SKM-1 treated with dmso at 0.1 percent for 144 hours (cell line): ENCODE results near the gene VEGFD.

Experiments used
- DNase-seq: peaks from one replicate; lab custom pipeline; 2025; ENCODE audit not compliant: unreplicated experiment; lab: John Stamatoyannopoulos, UW

Gene VEGFD, protein sequence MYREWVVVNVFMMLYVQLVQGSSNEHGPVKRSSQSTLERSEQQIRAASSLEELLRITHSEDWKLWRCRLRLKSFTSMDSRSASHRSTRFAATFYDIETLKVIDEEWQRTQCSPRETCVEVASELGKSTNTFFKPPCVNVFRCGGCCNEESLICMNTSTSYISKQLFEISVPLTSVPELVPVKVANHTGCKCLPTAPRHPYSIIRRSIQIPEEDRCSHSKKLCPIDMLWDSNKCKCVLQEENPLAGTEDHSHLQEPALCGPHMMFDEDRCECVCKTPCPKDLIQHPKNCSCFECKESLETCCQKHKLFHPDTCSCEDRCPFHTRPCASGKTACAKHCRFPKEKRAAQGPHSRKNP

DNA sequence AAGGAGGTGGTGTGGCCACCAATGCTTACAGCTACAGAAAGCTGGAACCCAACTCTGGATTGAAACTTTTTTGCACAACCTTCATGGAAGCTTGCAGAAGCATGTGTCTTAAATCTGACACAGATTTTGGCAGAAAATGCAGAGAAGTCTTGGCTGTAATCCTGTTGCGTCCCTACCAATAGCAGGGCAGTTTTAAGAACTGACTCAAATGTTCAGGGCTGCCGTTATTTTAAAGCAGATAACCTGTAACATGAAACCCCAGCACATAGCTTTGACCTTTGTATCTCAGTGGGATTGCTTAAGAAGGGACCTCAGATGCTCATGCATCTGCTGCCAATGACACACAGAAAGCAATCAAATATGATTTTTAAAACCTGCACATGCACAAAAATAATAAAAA is at the start of gene VEGFD:
Gene VEGFD, minus strand, starts transcription at position 110 of the 400 bp plus-strand sequence. CDS start 467 bp downstream, outside the sequence.
- no peak for DNase-seq

DNA sequence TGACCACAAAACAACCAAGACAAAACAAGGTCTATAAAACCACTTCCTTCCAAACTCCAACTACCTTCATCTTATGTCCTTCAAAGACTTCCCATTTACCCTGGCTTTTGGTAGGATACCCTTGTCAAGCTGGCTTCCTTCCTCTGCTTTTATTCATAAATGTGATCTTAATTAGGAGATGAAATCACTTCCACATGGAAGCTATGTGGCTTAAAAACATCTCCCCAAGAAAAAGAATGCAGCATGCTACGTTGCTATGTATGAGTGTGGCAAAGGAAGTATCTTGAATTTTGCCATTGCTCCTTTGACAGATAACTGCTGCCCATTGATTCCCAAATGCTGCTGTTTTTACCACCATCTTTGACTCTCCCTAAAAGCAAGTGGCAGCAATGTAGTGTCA is 46.4 kb upstream of the VEGFD start:
- no peak for DNase-seq

DNA sequence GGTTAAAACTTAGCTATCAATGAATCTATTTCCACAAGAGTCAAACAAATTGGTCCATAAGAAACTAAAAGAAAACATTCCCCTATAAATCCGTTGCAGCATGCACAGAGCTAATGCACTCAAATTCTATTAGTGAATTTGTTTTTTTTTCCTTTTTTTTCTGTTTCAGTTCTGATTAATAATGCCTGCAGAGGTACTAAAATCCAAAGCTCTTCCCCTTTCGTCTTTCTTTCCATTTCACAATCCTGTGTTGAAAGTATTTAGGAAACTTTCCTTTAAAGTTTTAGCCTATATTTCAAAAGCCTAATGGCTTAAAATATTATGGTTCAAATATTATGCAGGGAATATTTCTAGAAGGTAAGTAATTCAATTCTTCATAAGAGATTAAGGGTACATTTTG is 45.9 kb upstream of the VEGFD start:
- DNase-seq, result no peak

DNA sequence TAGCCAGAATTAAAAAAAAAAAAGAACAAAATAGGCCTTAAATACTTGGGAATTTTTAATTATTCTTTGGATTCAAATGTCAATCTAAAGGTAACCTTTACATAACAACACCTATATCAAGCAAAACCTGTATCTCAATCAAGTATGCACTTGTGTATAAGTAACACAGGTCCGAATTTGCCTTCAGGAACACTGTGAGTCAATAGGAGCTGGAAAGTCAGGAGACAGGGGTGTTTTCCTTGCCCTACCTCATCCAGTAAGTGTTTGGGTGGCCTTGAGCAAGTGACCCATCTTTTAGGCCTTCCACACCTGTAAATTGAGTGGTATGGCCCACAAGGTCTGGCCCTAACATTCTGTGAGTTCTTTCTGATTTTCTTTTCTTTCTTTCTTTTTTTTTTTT is 40.8 kb upstream of the VEGFD start:
- no peak for DNase-seq

DNA sequence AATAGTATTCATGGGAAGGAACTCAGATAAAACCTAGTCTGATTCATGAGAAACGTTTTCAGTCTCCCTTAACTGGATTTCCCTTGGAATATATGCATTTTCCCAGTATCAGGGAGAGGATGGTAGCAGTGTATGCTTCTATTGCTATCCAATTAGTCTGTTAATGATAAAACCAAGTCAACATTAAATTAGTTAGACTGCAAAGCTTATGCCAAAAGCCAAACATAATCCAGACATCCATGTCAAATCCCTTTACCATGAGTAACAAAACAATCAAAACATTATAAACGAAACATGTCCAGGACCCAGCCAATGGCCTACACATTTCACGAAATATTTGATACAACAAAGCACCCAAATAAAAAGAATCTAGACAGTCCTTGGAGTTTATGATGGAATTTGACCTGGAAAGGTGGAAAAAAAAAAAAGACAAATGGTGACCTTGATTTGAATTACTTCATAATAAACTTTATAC is 34.5 kb upstream of the VEGFD start:
- no peak for DNase-seq

DNA sequence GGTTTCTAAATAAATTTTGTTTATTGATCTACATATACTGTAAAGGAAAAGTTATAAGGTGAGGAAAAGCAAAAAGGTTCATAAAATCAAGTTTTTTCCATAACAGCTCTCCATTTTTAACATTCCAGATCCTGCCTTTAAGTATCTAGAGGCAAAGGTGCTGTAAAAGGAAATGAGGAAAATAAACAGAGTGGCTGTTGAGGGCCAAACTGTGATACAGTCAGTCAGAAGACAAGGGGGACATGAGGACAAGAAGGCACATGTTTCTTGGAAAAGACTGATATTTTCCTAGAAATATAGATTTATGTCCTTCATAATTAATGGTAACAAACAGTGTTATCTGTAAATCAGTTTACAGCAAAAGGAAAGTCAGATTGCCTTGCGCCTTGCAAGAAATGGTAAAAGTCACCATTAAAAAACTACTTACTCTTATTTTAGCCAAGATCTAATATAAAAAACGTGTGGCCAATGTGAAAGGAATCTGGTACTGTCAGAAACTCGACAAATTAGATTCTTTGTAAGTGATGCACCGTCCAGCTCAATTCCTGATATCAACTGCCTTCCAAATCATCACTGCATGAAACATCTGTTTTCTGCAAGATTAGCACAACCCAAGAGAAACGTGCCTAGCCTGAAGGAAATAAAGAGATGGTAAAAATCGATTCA is 34.0 kb upstream of the VEGFD start:
- no peak for DNase-seq

DNA sequence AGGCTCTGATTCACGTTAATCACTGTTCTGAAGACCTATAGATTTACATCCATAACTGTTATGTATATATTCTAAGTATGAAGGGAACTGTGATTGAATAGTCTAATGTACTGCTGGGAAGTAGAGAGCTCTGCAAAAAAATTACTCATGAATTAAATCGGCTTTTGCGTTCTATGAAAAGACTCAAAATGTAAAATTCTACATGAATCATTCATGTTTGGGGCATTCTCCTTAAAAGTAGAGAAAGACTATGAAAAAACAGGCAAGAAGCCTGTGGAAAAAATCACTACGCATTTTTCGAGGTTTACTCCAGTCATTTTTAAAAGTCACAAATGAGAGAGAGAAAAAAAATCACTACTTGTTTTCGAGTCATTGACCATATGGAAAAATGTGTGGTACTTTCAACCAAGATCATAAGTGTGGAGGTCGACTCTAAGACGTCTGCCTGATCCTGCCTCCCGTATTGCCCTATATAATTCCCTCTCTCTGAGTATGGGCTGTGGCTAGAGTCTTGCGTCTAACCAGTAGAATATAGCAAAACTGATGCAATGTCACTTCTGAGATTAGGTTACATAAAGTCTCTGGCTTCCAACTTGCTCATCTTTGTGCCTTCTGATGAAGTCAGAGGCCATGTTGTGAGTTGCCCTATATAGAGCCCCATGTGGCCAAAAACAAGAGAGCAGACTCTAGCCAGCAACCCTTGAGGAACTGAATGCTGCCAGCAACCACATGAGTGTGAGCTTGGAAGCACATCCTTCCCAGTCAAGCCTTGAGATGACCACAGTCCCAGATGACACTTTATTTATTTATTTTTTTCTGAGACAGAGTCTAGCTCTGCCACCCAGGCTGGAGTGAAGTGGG is 32.1 kb upstream of the VEGFD start:
- no peak for DNase-seq

DNA sequence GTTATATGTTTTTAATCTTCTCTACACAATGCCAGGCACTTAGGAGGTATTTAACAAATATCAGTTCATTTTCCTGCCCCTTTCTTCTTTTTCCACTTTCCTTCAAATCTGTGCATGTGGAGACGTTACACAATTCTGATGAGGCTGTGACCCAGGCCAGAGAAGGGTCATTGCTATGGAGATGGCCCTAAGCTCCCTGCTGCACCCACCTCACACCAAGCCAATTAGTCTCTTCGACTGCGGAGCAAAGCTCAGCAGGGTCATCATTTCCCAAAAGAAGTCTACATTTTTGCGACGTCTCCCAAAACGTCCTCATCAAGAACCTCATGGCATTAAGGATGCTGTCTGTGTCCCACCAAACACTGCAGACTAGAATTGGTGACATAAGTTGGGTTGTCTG is 28.9 kb upstream of the VEGFD start:
- no peak for DNase-seq

DNA sequence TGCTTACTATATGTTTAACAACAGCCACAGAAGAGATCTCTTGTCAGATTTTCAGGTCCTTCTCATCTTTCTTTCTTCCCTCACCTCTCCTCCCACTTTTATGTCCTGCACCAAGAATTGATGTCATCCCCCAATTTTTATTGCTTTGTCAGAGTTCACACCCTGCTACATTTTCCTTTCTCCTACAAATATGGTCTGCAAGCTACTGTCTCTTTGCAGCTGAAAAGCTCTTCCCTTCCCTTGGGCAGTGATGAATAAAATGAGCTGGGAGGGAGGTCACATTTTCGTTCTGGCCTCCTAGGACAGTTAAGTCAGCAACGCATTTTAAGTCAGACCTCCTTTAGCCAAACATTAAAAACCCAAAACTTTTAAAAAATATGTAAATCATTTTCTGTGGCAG is 26.7 kb upstream of the VEGFD start:
- DNase-seq, result no peak

DNA sequence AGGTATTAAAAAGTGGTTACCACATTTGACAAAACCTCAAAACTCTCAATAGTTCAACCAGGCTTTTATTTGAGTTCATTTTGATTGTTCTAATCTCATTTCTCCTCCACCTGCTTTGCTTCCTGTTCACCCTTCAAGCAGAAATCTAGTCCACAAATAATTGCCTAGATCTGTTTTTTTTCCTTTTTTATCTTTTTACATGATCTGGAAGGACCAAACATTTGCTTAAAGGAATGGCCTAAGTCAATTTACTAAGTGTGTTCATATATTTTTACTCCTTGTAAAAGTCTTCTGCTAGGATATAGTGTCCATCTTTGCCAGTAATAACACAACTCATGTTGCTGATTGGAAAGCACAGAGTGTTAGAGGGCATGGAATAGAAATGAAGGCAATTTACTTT is 26.2 kb upstream of the VEGFD start:
- DNase-seq, result no peak

DNA sequence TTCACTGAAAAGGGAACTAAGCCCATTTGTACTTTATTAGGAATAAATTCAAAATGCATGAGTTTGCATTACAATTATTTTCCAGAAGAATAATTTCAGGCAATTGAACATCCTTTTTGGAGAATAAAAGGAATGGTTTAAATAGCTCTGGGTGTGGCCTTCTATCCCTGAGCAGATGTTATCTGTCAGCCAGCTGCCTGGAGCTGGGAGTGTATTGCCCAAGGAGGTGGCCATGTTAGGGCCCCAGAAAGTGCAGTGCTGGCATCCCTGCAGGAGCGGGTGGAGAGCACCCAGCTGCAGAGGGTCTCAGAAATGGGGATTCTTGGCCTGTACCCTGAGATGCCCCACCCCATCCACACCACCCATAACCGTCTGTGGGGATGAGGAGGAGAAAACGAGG is 21.6 kb upstream of the VEGFD start:
- no peak for DNase-seq

DNA sequence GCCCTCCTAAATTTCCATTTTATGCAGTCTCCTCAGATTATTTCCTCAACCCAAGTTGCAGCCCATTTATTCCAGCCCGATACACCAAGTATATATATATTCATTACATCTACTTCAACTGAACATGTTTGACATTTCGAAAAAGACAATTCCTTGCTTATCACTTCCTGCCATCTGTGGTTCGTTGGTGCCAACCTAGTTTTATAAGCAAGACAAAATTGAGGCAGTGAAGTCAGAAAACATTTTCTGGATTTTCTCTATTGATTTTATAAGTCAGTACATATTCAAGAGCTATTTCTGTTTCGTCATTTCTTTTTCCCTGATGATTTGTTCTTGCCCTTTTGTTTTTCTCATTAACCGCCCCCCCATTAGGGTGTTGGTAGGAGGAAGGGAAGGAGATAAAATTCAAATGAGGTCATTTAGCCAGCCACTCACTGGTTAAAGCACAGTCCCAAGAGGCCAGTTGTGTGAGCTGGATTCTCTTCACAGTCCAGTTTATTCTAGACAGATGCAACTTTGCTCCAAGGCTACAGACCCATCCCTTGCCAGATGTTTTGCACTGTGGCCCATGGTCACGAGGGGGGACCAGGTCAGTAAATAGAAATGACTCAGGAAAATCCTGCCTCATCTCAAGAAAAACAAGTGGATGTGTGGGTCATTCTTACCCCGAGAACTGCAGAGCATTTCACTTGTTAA is 20.3 kb upstream of the VEGFD start:
- no peak for DNase-seq

DNA sequence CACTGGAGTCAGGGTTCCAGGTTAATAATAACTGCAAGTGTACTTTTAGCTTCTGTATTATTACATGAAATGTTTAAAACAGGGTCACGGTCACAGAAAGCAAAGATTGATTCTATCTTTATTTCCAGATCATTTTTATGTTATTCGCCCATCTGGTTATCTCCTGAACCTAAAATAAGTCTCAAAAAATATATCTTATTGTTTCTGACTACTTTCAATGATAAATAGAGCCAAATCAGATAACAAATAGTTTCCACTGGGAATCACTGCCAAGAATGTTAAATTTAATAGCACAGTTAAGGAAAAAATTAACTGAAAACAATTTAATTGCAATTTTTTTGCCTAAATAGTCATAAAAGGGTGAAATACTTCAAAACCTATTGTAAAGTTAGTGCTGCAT is 17.2 kb upstream of the VEGFD start:
- DNase-seq, result no peak

DNA sequence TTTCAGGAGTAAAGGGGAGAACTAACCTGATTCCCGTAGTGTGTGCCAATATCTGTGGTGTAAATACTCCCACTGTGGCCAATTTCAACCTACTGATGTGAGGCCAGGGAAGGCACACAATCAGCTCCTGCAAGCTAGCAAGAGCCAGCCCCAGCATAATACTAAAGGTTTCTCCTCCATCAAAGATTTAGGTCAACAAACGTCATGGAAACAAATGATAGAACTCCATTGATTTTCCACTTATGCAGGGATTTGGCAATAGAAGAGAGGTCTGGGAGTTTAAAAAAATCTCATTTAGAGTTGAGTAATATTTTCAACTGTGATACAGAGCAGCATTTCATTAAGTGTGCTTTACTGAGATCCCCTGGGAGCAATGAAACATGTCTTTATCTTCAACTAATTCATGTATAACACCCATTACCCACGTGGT is 15.8 kb upstream of the VEGFD start:
- DNase-seq, result no peak

DNA sequence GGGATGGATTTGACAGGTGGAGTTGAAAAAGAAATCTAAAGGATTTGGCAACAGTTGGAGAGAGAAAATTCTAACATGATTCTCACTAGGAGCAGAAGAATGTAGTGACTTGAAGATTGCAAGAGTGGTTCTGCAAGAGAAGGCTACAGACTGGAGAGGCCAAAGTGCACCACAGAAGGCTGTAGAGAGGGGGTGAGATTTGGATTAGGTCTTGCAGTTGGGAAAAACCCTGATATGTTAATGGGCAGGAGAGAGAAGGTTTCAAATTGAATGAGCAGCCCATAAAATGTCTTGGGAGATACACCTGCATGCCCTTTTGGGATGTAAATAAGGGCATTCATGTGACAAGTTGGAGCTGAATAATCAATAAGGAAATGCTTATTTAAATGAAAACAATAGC is 14.7 kb upstream of the VEGFD start:
- no peak for DNase-seq

DNA sequence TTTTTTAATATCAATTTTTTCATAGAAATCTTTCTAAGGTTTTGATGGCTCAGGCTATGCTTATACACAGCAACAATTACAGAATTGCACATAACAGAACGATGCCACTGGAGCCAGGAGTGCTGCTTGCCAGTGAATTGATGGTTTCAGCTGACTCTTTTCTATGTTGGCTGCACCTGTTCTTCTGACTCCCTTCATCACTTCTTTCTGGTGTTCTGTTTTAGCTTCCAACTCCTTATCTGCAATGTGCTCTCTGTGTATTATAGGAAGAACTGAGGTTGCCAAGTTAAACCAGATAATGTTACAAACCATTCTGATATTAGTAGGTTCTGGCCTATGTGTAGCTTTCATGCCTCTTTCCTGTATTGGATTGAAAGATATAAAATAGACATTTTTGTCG is 11.6 kb upstream of the VEGFD start:
- no peak for DNase-seq

DNA sequence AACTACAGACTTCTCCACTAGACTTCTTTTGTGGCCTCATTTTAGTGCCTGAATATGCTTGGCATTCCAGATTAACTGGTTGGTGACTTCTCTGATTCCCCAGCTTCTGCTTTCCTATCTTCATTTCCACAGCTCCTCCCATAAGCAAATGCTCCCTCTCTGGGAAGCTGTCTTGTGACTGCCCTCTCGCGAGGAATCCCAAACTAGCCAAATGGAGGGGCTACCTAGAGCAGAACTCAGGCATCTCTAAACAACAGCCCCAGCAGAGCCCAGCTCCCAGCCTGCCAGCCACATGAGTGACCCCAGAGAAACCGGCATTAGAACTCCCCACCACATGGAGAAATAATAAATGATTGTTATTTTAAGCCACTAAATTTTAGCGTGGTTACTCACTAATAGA is 7.6 kb upstream of the VEGFD start:
- no peak for DNase-seq

DNA sequence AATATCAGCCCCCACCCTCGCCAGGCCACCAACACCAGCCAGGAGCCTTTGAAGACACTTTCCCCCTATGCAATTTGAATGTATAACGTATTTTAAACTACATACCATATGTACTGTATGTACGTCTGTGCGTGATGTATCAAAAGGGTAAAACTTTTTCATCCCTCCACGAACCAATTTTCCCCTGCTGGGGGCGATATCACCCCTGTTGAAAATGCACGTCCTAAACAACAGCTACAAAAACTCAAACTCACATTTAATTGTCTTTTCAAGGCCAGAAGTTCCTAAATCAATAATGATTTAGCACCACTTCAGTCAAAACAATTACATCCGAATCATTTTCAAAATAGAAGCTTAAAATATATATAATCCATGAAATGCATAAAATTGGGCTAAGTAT is 1.4 kb downstream of the VEGFD start:
- no peak for DNase-seq

DNA sequence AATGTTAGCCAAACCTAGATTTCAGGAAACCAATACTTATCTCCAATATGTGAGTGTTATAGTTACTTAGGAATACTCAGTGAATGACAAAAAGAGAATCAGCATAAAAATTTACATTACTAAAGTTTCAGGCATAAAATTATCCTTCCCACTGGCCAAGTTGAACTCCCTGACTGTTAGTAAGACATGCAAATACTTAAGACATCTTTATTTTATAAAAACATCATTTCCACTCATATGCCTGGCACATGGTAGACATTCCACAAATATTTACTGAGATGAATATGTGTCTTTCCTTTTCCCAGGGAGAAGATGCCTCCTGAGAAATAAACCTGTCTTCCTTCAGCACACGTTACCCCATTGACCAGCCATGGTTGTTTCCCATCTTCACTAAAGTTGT is 7.3 kb downstream of the VEGFD start:
- no peak for DNase-seq

DNA sequence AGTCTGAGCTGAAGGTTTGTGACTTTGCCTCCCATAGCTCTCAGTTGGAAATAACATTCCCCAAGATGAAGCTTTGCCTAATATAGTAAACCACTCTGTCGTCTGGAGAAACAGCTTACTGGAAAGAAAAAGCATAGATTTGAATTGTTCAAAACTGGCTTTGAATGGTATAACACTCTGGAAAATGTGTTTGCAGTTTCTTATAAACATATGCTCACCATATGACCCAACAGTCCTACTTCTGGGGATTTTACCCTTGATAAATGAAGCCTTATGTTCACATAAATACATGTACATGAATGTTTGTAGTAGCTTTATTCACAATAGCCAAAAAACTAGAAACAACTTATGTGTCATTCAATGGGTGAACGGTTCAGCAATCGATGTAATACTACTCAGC is 10.2 kb downstream of the VEGFD start:
- no peak for DNase-seq
